HG02678 (cell line): ENCODE measurements around the gene PRG3.

Experiments
- ATAC-seq: cut with Tn5 transposase; IDR thresholded peaks from one replicate; pipeline ENCODE4 v1.9.1; 2021; ENCODE audit warnings: mild to moderate bottlenecking, moderate library complexity; ENCODE audit not compliant: unreplicated experiment

The PRG3 gene

DNA sequence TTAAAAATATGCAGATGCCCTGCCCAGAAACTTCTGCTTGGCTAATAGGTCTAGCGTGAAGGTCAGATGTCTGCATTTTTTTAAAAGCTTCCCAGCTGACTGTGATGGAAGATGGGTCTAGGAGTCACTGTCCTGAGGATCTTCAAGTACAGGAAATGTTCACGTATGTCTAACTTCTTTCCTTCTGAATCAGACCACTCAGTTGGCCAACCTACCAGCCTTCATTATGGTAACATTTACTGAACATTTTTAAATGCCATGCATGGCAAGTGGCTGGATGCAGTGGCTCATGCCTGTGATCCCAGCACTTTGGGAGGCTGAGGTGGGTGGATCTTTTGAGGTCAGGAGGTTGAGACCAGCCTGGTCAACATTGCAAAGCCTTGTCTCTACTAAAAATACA, 10.6 kb upstream of the PRG3 start:
- no peak for ATAC-seq

- no peak for ATAC-seq
These were observed 10.2 kb upstream of the PRG3 start for GRCh38 chr11:57391111-57391510.

DNA sequence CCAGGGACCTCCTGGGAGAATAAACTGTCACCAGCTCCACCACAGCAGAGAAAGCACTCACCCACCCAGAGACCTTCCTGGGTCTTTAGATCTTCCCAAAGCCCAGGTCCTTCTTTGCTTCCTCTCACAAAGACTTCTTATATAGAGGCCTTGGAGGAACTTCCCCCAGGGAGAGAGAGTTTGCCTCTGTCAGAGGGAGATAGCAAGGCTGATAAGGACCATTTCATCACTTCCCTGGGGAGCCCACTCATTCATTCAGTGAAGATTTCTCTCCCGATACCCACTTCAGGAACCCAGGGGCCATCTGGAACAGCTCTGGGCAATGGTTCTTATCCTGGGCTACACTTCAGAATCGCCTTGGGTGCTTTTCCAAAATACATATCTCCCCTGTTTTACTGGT, 9.6 kb upstream of the PRG3 start, which contains the start of gene PRG2:
Gene PRG2, minus strand, starts transcription at position 116 of the 400 bp plus-strand sequence. CDS start 706 bp downstream, outside the sequence.
- no peak for ATAC-seq

DNA sequence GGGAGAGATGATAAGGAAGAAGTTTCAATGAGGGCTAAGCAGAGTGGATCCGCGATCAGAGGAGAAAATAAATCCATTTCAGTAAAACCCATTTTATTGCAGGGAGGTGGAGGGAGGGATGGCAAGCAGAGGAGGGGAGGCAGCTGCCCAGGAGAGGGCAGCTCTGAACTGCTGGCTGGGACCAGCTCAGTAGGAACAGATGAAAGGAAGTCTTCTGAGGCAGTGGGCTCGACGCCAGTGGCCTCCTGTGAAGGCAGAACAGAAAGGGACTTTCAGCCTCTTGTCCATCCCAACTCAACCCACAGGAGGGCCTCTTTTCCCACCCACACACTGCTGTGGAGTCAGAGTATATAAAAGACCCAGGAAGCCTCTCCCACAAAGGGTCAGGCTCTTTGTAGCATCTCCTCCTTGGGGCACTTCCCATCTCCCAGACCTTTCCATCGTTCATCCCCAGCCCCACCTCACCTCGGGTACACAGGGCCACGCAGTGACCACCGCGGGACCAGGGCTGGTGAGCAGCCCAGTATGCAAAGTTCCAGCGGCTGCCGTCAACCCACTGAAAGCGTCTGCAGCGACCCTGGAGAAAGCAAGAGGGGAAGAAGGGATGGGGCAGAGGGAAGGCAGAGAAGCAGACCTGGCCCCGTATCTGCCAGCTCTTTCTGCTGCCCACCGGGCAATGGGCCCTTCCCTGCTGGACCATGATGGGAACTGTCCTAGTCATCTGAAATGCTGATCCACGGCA, 6.5 kb upstream of the PRG3 start:
- no peak for ATAC-seq

DNA sequence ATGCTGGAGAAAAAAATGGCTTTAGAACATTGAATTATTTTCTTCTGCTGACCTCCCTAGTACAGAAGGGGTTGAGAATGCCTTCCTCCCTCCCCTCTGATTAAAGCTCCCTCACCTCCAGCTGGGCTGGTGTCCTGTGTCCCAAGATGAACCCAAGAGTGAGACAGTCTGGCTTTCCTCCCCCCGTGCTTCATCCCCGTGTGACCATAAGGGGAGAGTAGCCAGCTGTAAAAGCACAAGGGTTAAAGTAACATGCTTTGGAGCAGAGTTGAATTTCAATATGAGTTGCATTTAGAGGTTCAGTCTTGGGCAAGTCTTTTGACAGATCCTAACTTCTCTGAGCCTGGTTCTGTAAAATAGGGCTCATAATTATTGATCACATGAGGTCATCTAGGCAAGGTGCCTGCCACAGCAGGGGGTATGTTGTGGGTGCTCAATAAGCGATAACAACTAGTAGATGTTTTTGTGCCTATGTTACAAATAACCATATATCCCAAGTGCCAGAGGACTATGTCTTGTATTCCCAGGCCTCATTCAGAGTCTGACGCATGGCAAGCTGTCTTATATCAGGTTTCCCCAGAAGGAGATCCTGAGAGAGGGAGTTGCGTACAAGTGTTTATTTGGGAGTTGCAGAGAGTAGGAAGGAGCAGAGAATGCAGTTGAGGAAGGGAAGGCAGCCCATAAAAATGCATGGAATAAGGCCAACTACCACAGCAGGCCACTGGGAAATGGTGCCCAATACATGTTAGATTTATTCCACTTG, 5.4 kb upstream of the PRG3 start:
- no peak for ATAC-seq

DNA sequence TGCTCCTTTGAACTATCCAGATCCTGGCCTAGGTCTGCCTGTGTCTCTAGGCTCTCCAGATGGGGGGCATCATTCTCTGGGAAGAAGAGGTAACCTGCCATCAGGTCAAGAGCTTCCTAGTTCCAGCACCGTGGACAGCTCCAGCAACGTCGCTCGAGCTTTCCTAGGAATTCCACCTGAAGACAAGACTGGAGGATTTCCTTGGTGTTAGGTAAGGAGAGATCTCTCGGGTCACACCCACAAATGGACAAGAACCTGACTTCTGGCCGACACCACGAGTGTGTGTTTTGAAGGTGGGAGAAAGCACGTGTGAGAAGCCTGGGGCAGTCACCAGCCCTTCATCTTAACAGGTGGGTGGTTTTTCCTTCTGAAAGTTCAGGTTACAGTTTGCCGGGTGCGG, 1.2 kb downstream of the PRG3 start:
- ATAC-seq, result no peak

GRCh38 chr11:57378186-57378585, 2.8 kb downstream of the PRG3 start:
- no peak for ATAC-seq

DNA sequence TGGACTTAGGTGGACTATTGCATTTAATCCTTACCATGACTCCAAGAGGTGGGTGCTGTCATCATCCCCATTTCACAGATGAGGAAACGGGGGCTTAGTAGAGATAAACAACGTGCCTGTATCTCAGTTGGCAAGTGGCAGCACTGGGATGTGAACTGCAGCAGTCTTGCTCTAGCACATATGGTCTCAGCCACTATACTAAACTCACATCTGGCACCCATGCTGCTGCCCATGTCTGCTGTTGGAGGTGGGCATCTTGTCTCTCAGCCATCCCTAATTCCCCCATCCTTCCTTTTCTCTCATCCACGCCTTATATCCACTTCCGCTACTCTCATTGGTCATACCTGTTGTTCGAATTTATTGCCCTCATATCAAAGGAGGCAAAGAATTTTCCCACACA, 3.8 kb downstream of the PRG3 start:
- no peak for ATAC-seq

GRCh38 chr11:57376095-57377090, 4.6 kb downstream of the PRG3 start:
- ATAC-seq, result no peak

- ATAC-seq, result no peak
These were observed 5.5 kb downstream of the PRG3 start for GRCh38 chr11:57375490-57375889.

GRCh38 chr11:57374966-57375365, 6.0 kb downstream of the PRG3 start:
- ATAC-seq, result no peak

- no peak for ATAC-seq
These were observed 7.8 kb downstream of the PRG3 start for GRCh38 chr11:57373146-57373545.

DNA sequence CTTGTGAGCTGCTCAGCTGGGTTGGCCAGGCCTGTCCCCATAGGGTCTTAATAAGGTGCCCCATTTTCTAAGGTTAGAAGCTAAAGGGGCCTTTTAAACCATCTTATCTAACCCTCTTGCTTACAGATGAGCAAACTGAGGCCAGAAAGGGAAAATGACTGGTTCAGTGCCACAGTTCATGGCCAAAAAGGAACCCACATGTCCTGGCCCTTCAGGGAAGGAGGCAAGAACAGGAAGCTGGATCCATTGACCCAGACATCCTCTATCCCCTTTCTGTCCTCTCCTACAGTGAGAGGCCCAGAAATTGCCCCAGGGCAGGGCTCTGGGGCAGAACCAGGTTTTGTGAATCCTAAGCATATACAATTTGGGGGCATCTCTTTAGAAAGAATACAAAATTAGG, 10.0 kb downstream of the PRG3 start:
- no peak for ATAC-seq

DNA sequence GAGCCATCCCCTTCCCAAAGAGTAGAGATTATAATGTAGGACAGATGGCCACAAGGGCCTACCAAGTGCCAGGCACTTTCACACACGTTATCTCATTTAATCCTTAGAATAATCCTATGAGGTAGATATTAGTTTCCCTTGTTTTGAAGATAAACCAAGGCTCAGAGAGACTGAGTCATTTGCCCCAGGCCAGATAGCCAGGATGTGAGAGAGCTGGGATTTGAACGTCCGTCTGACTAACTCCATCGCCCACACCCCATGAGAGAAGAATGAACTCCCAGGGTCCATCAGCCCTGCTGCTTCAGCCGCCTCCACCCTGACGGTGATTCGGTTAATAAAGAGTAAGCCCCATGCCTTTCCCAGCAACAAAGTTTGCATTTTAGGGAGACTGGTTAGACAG, 10.7 kb downstream of the PRG3 start:
- ATAC-seq, result no peak

GRCh38 chr11:57368845-57369232, 12.1 kb downstream of the PRG3 start:
- no peak for ATAC-seq

- no peak for ATAC-seq
These were observed 12.7 kb downstream of the PRG3 start for GRCh38 chr11:57368106-57368844.

GRCh38 chr11:57364851-57365660, 15.9 kb downstream of the PRG3 start:
- no peak for ATAC-seq

DNA sequence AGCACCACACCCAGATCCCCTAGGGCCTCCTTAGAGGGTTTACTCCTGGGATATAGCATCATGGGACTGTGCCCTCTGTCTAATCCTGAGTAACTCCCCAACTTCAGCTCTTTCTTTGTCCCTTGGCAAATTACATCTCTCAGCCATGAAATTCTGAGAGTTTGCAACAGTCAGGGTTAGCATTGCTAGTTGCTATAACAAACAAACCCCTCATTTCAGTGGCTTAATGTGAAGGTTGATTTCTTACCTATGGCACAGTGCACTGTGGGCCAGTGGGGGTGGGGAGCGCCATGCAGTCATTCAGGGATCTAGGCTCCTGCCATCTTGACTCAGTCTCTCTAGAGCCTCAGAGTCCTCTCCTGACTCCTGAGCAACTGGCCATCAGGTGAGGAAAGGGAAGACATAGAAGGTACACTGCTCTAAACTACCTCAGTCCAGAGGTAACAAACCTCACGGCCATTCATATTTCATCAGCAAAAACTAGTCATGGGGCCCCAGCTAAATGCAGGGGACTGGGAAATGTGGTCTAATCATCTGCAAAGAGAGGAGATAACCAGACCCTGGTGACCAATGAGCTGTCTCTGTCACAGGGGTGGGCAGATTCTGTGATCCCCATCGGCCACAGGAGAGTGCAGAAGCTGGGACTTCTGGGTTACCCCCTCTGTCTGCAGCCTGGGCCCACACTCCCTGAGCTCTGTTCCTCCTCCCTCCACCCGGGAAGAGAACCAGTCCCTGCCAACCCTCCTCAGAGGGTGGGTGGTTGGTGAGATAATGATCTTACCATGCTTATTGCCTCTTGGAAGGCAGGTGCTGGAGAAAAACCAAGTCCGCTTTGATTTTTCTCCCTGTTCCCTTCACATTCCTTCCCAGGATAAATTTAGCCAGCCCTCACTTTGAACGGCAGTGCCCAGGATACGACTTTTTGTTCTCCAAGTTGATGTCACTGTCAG, 17.5 kb downstream of the PRG3 start:
- ATAC-seq, result no peak

DNA sequence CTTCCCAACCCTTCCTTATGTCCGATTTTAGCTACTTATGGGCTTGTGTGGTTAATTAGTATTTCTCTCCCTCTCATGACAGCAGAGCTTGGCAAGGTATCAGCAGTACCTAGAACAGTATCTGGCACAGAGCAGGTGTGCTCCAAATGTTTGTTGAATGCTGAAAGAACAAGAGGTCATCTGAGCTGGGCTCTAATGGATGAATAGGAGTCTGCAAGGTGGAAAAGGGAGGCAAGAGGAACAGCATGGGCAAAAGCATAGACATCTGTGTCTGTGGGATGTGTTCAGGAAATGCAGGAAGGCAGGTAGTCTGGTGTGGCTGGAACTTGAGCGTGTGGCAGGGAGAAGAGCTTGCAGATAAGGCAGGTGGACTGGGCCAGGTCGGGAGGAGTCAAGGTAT, 19.0 kb downstream of the PRG3 start:
- ATAC-seq, result no peak
